Left forelimb (tissue), 1 donor: ENCODE data around the gene EPHA4.

Source experiments
- DNase-seq: peaks from one replicate; pipeline ENCODE4 v3.0.0-alpha.2; 2018; ENCODE audit warnings: low spot score

The EPHA4 gene

GRCh38 chr2:221503965-221504364 lies 68.1 kb downstream of the EPHA4 start:
- DNase-seq: no peak

- no peak for DNase-seq
Measured at GRCh38 chr2:221502270-221503010, 69.7 kb downstream of the EPHA4 start.

GRCh38 chr2:221501883-221502269 lies 70.2 kb downstream of the EPHA4 start:
- DNase-seq: no peak

- no peak for DNase-seq
Measured at GRCh38 chr2:221501210-221501882, 70.8 kb downstream of the EPHA4 start.

DNA sequence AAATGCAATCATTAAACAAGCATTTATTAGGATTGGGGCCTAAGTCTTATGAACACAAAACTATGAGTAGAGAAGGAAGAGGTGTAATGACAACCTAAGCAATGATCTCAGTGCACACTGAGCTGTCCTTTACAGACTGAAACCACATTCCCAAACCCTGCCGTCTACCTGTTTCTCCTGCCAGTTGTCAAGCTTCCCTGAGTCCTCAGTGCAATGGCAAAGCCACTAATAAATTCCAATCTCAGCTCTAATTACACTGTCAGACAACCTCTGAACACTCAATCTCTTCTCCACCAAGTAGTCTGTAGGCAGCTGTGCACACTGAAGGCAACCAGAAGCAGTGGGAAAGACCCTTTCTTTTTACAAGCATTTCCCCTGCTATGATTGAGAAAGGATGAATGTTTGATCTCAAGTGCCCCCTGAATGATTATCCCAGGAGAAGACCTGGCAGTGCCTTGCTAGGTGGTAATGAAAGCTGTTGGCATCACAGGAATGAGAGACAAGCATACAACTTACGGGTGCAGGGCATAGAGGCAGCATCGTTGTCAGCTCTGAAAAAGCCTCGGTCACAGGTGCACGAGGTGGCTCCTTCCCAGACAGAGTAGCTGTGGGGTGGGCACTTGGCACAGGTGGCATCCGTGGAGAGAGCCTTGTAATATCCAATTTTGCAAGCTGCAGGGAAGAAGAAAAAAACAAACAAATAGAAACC lies 71.4 kb downstream of the EPHA4 start:
- DNase-seq: no peak

DNA sequence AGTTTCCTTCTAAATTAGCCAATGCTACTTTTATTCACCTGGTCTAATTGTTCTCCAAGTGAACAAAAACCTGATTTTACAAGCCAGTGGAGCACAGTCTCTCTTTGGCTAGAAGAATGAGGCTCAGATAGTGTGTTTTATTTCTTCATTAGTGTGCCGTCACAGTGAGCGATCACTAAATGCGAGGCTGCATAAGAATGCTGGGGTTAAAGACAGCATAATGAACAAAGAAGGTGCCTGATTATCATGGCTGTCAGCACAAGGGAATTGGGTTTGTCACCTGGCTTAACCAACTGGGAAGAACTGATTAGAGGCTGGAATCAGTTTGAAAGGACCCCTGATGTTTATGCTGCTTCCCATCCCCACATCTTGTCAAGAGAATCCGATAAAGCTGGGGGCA lies 76.4 kb downstream of the EPHA4 start:
- no peak for DNase-seq

DNA sequence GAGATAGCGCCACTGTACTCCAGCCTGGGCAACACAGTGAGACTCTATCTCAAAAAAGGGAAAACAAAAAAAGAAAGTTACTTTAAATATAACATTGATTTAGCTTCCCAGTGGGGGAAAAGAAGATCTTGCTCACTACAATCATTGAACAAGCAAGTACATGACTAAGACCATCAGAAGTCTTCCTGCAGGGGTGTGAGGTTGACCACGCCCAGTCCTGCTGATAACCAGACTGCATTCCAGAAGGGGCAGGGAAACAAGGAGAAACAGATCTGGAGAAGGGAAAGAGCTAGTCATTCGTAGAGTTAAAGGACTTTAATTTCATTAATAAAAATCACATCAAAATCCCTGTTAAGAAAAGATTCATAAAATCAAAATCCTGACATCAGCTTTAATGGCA lies 77.5 kb downstream of the EPHA4 start:
- no peak for DNase-seq

DNA sequence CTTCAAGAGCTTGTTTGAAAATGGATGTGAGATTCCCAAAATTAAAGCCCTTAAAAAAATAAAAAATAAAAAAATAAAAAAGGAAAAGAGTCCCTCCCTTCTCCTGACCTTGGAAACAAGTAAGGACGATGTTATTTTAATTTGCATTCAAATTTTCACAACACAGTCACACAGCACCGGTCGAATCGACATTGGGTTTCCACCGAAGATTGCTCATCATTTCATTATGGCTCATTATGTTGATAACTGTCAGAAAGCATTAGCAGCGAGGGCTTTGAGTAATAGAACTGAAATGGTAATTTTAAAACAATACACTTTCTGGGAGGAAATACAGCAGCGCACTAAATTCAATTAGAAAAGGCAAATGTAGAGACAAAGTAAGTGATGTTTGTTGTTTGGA lies 78.7 kb downstream of the EPHA4 start:
- no peak for DNase-seq

DNA sequence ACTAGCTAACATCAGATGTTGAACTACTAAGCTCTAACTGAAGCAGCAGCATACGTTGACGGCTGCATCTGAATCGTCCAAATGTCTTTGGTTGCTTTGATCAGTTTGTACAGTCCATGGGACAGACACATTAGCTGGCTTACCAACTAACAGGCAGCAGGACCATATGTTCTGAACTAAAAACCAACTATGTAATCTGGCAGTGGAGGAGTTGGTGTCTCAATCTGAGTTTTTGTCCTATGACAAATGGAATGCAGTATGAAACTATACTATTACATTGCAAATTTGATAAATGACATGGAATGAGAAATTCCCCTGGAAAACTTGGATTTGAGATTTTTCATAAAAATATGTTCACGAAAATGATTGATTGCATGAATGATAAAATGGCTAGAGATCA lies 79.5 kb downstream of the EPHA4 start:
- DNase-seq: no peak

- no peak for DNase-seq
Measured at GRCh38 chr2:221490506-221491060, 81.5 kb downstream of the EPHA4 start.

- DNase-seq: no peak
Measured at GRCh38 chr2:221488136-221488807, 83.8 kb downstream of the EPHA4 start.

- DNase-seq: no peak
Measured at GRCh38 chr2:221486106-221486505, 86.0 kb downstream of the EPHA4 start.

- DNase-seq: no peak
Measured at GRCh38 chr2:221485503-221485870, 86.6 kb downstream of the EPHA4 start.

GRCh38 chr2:221484761-221485502 lies 87.2 kb downstream of the EPHA4 start:
- DNase-seq: no peak

DNA sequence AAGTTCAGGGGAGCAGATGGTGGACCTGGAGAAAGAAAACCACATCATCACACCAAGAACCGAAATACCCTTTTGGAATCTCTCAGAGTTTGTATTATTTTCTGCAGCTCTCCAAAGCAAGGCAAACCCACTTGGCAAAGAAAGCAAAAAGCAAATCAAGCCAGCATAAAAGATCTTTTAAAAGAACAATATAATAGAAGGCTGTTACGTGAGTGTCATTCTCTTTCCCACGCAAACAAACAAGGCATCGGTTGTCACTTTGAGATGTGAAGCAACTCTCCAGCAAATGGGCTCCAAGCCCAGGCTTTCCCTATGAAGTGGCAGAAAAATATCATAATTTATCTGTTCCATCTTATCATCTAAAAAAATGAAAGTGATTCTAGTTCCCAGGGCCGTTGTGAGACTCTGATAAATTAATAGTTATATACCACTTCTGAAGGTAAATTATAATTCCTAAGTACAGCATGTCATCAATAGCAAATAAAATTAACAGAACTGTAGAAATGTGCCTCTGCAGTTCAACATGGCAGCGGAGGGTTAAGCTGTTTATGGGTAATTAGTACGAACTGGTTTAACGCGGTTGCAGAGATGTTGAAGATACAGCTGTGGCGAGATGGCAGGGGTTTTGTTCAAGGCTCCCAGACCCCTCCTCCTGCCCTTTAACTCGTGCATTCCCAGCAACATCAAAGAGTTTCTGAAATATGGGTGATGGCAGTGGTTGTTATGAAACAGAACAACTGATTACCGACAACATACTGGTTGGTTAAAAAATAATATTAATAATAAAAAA lies 89.2 kb downstream of the EPHA4 start:
- no peak for DNase-seq

GRCh38 chr2:221480821-221481220 lies 91.3 kb downstream of the EPHA4 start:
- no peak for DNase-seq

GRCh38 chr2:221480163-221480562 lies 91.9 kb downstream of the EPHA4 start:
- no peak for DNase-seq

DNA sequence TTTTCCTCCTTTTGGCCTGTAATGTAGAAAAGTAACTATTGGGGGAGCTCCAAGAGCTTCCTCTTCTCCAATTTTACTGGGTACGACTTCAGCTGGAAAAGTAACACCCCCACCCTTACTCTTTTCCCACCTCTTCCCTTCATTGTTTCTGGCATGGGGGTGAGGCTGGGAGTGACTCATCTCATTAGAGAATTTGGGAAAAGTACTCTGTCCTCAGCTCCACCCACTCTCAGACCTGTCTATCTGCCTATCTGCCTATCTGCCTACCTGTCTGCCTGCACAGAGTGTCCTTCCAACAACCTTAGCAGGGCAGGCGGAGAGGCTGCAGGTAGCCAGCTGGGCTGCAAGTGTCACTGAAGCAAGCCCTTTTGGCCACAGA lies 93.6 kb downstream of the EPHA4 start:
- DNase-seq: no peak

DNA sequence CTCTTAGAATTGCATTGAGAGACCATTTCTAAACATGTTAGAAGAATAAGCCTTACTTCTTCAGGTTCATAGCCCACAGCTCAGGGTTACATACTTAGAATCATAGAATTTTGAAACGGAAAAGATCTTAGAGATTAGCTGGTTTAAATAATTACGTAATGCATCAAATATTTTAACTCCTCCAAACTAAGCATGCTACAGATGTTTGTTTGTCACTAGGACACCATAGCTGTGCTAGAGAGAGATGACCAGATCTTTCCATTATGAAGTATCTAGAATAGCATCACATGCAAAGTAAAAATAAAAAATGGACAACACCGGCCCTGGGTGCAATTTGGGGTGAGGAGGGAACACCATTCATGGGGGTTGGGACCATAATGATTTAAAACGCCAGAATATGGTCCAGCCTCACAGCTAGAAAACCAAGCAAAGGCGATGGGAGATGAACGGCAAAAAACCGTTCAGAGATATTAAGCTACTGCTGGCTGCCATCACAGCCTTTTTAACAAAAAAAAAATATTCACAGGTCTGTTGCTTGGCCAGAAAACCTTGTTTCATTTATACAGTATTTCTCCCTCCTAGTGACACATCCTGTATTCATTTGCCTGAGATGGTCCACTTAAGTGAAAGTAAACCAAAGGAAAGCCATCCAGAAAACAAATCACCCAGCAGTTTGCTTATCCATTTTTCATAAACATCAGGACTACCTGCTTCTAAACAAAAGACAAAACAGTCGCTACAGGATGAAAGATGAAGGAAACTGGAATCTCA lies 94.2 kb downstream of the EPHA4 start:
- no peak for DNase-seq

DNA sequence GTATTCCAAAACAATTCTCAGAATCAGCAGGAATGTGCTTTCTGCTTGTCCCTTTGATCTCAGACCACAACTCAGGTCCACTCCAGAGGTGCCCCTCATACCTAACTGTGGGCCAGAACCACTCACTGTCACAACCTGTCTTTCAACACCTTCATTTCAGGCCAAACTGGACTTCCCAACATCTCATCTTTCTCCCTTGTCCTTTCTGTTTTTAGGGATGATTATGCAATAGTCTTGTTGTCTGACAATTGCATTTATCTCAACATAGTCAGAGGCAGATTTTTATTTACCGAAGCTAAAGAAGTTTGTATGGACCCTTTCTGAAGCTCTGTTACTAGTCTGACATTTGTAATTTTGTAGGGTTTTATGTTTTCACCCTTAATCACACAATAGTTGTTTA lies 95.9 kb downstream of the EPHA4 start:
- no peak for DNase-seq
